ENCODE data around the gene SRP19. TPM values are rescaled to one million over a fixed set of nuclear protein-coding genes. Genes with fewer than 3 reads are reported as not detected.

SRP19 gene
- total RNA-seq, 1 donor from 2014 or later: 33.7 TPM

Other genes with a start within 250 kb of the SRP19 start
- gene APC, start 123.4 kb upstream of the SRP19 start, total RNA-seq: 40.4 TPM
- 110 TPM for gene REEP5, start 60.9 kb downstream of the SRP19 start, total RNA-seq
- 42.2 TPM for gene DCP2, start 115.5 kb downstream of the SRP19 start, total RNA-seq